KMS-11 (cell line): ENCODE data around the gene MINDY2.
A peak's percentile ranks its signal among the peaks of the same experiment; 100 is the strongest.

ENCODE experiments used
- H2AFZ ChIP-seq: fragments of 200-600 bp; sonication (generic); 2 replicates; pipeline ENCODE4 v1.6.1; 2016; ENCODE audit warnings: antibody characterized with exemption, mixed run types, low read depth
- H3K27ac ChIP-seq: fragments of 200-600 bp; sonication (generic); 2 replicates; pipeline ENCODE4 v1.6.1; 2016; ENCODE audit warnings: mild to moderate bottlenecking, mixed run types
- H3K27me3 ChIP-seq: fragments of 200-600 bp; sonication (generic); 2 replicates; pipeline ENCODE4 v1.6.1; 2017; ENCODE audit warnings: mild to moderate bottlenecking, low read depth, mixed run types, moderate library complexity; ENCODE audit not compliant: insufficient read depth
- H3K36me3 ChIP-seq: fragments of 200-600 bp; sonication (generic); 2 replicates; pipeline ENCODE4 v1.6.1; 2017; ENCODE audit warnings: mild to moderate bottlenecking, mixed run types; ENCODE audit not compliant: insufficient read depth
- H3K4me1 ChIP-seq: fragments of 200-600 bp; sonication (generic); 2 replicates; pipeline ENCODE4 v1.6.1; 2016; ENCODE audit warnings: mild to moderate bottlenecking, low read depth, mixed run types; ENCODE audit not compliant: poor library complexity, severe bottlenecking
- H3K4me2 ChIP-seq: fragments of 200-600 bp; sonication (generic); 2 replicates; pipeline ENCODE4 v1.7.0; 2016; ENCODE audit warnings: mild to moderate bottlenecking, mixed run types
- H3K4me3 ChIP-seq: fragments of 200-600 bp; sonication (generic); IDR thresholded peaks from 2 replicates; pipeline ENCODE4 v1.6.1; 2017; ENCODE audit warnings: low read depth, low read length, mixed read lengths; ENCODE audit not compliant: insufficient read depth
- H3K79me2 ChIP-seq: fragments of 200-600 bp; sonication (generic); 2 replicates; pipeline ENCODE4 v1.6.1; 2016; ENCODE audit warnings: low read depth, mixed run types; ENCODE audit not compliant: insufficient read depth
- H3K9ac ChIP-seq: fragments of 200-600 bp; sonication (generic); 2 replicates; pipeline ENCODE4 v1.6.1; 2016; ENCODE audit warnings: mild to moderate bottlenecking, mixed run types
- H4K20me1 ChIP-seq: fragments of 200-600 bp; sonication (generic); 2 replicates; pipeline ENCODE4 v1.6.1; 2016; ENCODE audit warnings: mild to moderate bottlenecking, mixed run types; ENCODE audit not compliant: insufficient read depth
- CTCF ChIP-seq: fragments of 200-600 bp; sonication (generic); conservative IDR thresholded peaks from 2 replicates; pipeline ENCODE4 v1.6.1; 2017; ENCODE audit warnings: low read depth, mild to moderate bottlenecking, antibody characterized with exemption, low read length, moderate library complexity, mixed read lengths

The MINDY2 gene

GRCh38 chr15:58771621-58772250 lies 634 bp downstream of the MINDY2 start:
- no peaks in the 10 kb centered on the region for H3K27me3 ChIP-seq
- H3K9ac ChIP-seq, result peak overlapping the region; percentile 69; the same call in 1 of the 2 replicates
- peak overlapping the region; percentile 47 for H3K27ac ChIP-seq
- H3K4me3 ChIP-seq, result no peak overlapping the region
- peak overlapping the region; percentile 89 for H3K4me2 ChIP-seq
- TF ChIP-seq CTCF, result no peak
- peaks cover 42% of the 10 kb centered on the region for H3K79me2 ChIP-seq
- H3K36me3 ChIP-seq, result no peaks in the 10 kb centered on the region
- no peaks in the 10 kb centered on the region for H4K20me1 ChIP-seq
- H3K4me1 ChIP-seq, result peaks cover 47% of the 10 kb centered on the region
- H2AFZ ChIP-seq, result peak overlapping the region; percentile 61

- no peak overlapping the region; the same call in 1 of the 2 replicates for H3K9ac ChIP-seq
- H3K79me2 ChIP-seq, result peaks cover 52% of the 10 kb centered on the region
- no peak for TF ChIP-seq CTCF
- peak overlapping the region; percentile 89 for H3K4me2 ChIP-seq
- H3K4me1 ChIP-seq, result peaks cover 60% of the 10 kb centered on the region
- no peaks in the 10 kb centered on the region for H3K36me3 ChIP-seq
- H3K4me3 ChIP-seq, result no peak overlapping the region
- no peaks in the 10 kb centered on the region for H3K27me3 ChIP-seq
- H3K27ac ChIP-seq, result no peak overlapping the region
- no peak overlapping the region for H2AFZ ChIP-seq
- no peaks in the 10 kb centered on the region for H4K20me1 ChIP-seq
Observed at GRCh38 chr15:58773024-58773423, 1.9 kb downstream of the MINDY2 start.

- peaks cover 61% of the 10 kb centered on the region for H3K4me1 ChIP-seq
- no peak for TF ChIP-seq CTCF
- peaks cover 61% of the 10 kb centered on the region for H3K79me2 ChIP-seq
- 0 out of 2 replicates have a peak overlapping the region, but pooled peaks have one; percentile 4 for H3K4me2 ChIP-seq
- no peak overlapping the region for H3K4me3 ChIP-seq
- H2AFZ ChIP-seq, result no peak overlapping the region
- no peak overlapping the region for H3K27ac ChIP-seq
- no peak overlapping the region for H3K9ac ChIP-seq
- H3K36me3 ChIP-seq, result no peaks in the 10 kb centered on the region
- no peaks in the 10 kb centered on the region for H3K27me3 ChIP-seq
- no peaks in the 10 kb centered on the region for H4K20me1 ChIP-seq
Observed at GRCh38 chr15:58775402-58775801, 4.3 kb downstream of the MINDY2 start.

- Histone ChIP-seq H3K36me3 (no peaks in the 10 kb centered on the region; the same call in 1 of the 2 replicates), H3K4me2 (peak overlapping the region; percentile 95), H3K9ac (no peak overlapping the region), H3K27me3 (no peaks in the 10 kb centered on the region), H3K27ac (peak overlapping the region; percentile 60), H4K20me1 (no peaks in the 10 kb centered on the region), H3K4me1 (peaks cover 60% of the 10 kb centered on the region), H3K4me3 (no peak overlapping the region), H3K79me2 (peaks cover 56% of the 10 kb centered on the region), H2AFZ (no peak overlapping the region)
- no peak for TF ChIP-seq CTCF
Observed at GRCh38 chr15:58777107-58777506, 6.0 kb downstream of the MINDY2 start.
